HepG2 (cell line): Measurements from ENCODE around the gene MEF2D.

Experiments used
- CTCF ChIP-seq: sonication (generic); formaldehyde crosslinking; IDR thresholded peaks from 2 replicates; pipeline ENCODE4 v1.5.0; 2020; ENCODE audit warnings: mild to moderate bottlenecking, missing genetic modification reagents, moderate library complexity
- EP300 ChIP-seq, 3 experiments: sonication (generic) in 1 of 3; formaldehyde crosslinking in 1 of 3; IDR thresholded peaks; 2 replicates each; pipeline versions ENCODE4 v1.5.1 to v1.6.1; 2011 to 2020; ENCODE audit warnings: low read depth in 2 of 3, low read length in 2 of 3, borderline replicate concordance in 1 of 3, improper control_type of control experiment in 1 of 3, mild to moderate bottlenecking in 1 of 3, missing genetic modification reagents in 1 of 3, moderate library complexity in 1 of 3
- FOXM1 ChIP-seq: sonication (generic); formaldehyde crosslinking; IDR thresholded peaks from 2 replicates; pipeline ENCODE4 v1.5.0; 2020; ENCODE audit warnings: missing genetic modification reagents
- FOXO4 ChIP-seq: sonication (generic); formaldehyde crosslinking; conservative IDR thresholded peaks from 2 replicates; pipeline ENCODE4 v1.8.1; 2023; ENCODE audit warnings: missing genetic modification reagents
- HINFP ChIP-seq: sonication (generic); formaldehyde crosslinking; IDR thresholded peaks from 2 replicates; pipeline ENCODE4 v1.4.0; 2020; ENCODE audit warnings: low read depth, mild to moderate bottlenecking, missing genetic modification reagents
- JUNB ChIP-seq: sonication (generic); formaldehyde crosslinking; IDR thresholded peaks from 2 replicates; pipeline ENCODE4 v1.8.0; 2022; ENCODE audit warnings: missing genetic modification reagents, mild to moderate bottlenecking, borderline replicate concordance
- KAT8 ChIP-seq: IDR thresholded peaks from 2 replicates; pipeline ENCODE4 v1.6.1; 2016; ENCODE audit warnings: missing genetic modification reagents, missing compliant biosample characterization
- KIAA2018 ChIP-seq: sonication (generic); formaldehyde crosslinking; IDR thresholded peaks from 2 replicates; pipeline ENCODE4 v1.5.0; 2020; ENCODE audit warnings: mild to moderate bottlenecking, missing genetic modification reagents, borderline replicate concordance
- NR2C2 ChIP-seq: sonication (generic); formaldehyde crosslinking; IDR thresholded peaks from 2 replicates; pipeline ENCODE4 v1.4.0; 2020; ENCODE audit warnings: missing genetic modification reagents, mild to moderate bottlenecking, moderate library complexity, borderline replicate concordance
- USF2 ChIP-seq, 2 experiments: sonication (generic) in 1 of 2; formaldehyde crosslinking in 1 of 2; IDR thresholded peaks; 2 replicates each; pipeline versions ENCODE4 v1.5.1 to v1.6.1; 2011 to 2020; ENCODE audit warnings: borderline replicate concordance in 1 of 2, low read depth in 1 of 2, low read length in 1 of 2, mild to moderate bottlenecking in 1 of 2, missing genetic modification reagents in 1 of 2, moderate library complexity in 1 of 2
- ZNF44 ChIP-seq: sonication (generic); formaldehyde crosslinking; IDR thresholded peaks from 2 replicates; pipeline ENCODE4 v1.5.1; 2020; ENCODE audit warnings: mild to moderate bottlenecking, missing genetic modification reagents

GRCh38 chr1:156513185-156513584, 12.6 kb upstream of the MEF2D start:
- TF ChIP-seq HINFP (CRISPR knock-in tag) (no peak), FOXO4 (CRISPR knock-in tag) (no peak), NR2C2 (CRISPR knock-in tag) (no peak), USF2 (IDR thresholded peaks at IDR 0.05; ENCODE audit: low read depth, low read length) (no peak), USF2 (CRISPR knock-in tag; IDR thresholded peaks at IDR 0.05; ENCODE audit: borderline replicate concordance) (no peak), EP300 (IDR thresholded peaks at IDR 0.05; ENCODE audit: low read depth in 2 of 2, low read length in 2 of 2) (no peak), EP300 (CRISPR knock-in tag; IDR thresholded peaks at IDR 0.05; ENCODE audit: borderline replicate concordance) (no peak), KIAA2018 (no peak), KAT8 (no peak), JUNB (CRISPR knock-in tag) (no peak), ZNF44 (CRISPR knock-in tag) (no peak), CTCF (no peak), FOXM1 (CRISPR knock-in tag) (no peak)
